Measurements from ENCODE around the gene ASCL4.

ASCL4 gene

GRCh38 chr12:107778383-107779025 is 4.0 kb downstream of the ASCL4 start:
- no peak for DNase-seq (ENCODE audit: low spot score)

- DNase-seq (ENCODE audit: low spot score): no peak
These were observed 4.8 kb downstream of the ASCL4 start for GRCh38 chr12:107779077-107779831.

GRCh38 chr12:107780298-107780697 is 5.8 kb downstream of the ASCL4 start:
- DNase-seq (ENCODE audit: low spot score): no peak

GRCh38 chr12:107782067-107782466 is 7.6 kb downstream of the ASCL4 start:
- no peak for DNase-seq (ENCODE audit: low spot score)

- no peak for DNase-seq (ENCODE audit: low spot score)
These were observed 9.2 kb downstream of the ASCL4 start for GRCh38 chr12:107783406-107784376.

GRCh38 chr12:107788281-107788680 is 13.8 kb downstream of the ASCL4 start:
- DNase-seq (ENCODE audit: low spot score): no peak

- no peak for DNase-seq (ENCODE audit: low spot score)
These were observed 14.4 kb downstream of the ASCL4 start for GRCh38 chr12:107788690-107789458.

GRCh38 chr12:107791465-107792089 is 17.1 kb downstream of the ASCL4 start:
- DNase-seq (ENCODE audit: low spot score): no peak

- DNase-seq (ENCODE audit: low spot score): no peak
These were observed 19.9 kb downstream of the ASCL4 start for GRCh38 chr12:107794451-107794850.

- DNase-seq (ENCODE audit: low spot score): no peak
These were observed 24.1 kb downstream of the ASCL4 start for GRCh38 chr12:107798580-107798979.

GRCh38 chr12:107801150-107801549 is 26.6 kb downstream of the ASCL4 start:
- no peak for DNase-seq (ENCODE audit: low spot score)

- no peak for DNase-seq (ENCODE audit: low spot score)
These were observed 28.6 kb downstream of the ASCL4 start for GRCh38 chr12:107803092-107803491.

- DNase-seq (ENCODE audit: low spot score): no peak
These were observed 31.1 kb downstream of the ASCL4 start for GRCh38 chr12:107805488-107806180.

GRCh38 chr12:107807471-107808150 is 33.1 kb downstream of the ASCL4 start:
- no peak for DNase-seq (ENCODE audit: low spot score)

GRCh38 chr12:107817250-107817649 is 42.7 kb downstream of the ASCL4 start:
- DNase-seq (ENCODE audit: low spot score): no peak

- no peak for DNase-seq (ENCODE audit: low spot score)
These were observed 44.5 kb downstream of the ASCL4 start for GRCh38 chr12:107818984-107819383.

GRCh38 chr12:107822356-107822755 is 47.9 kb downstream of the ASCL4 start:
- no peak for DNase-seq (ENCODE audit: low spot score)

Measured in CD4-positive, alpha-beta T cell treated with Interleukin-2 at 100 ng/mL for 4 hours (primary cell).